Stimulated activated CD4-positive, alpha-beta T cell treated with anti-CD3 and anti-CD28 coated beads, Interleukin-1b, Interleukin-23, amount 100 ng/mL, for 1 hour (primary cell): ENCODE data around the gene ARHGEF26.

Experiments
- DNase-seq, 2 donors: peaks; one replicate each; pipeline ENCODE4 v3.0.0-alpha.2; 2020; ENCODE audit warnings: low read depth in 2 of 2

Gene ARHGEF26

DNA sequence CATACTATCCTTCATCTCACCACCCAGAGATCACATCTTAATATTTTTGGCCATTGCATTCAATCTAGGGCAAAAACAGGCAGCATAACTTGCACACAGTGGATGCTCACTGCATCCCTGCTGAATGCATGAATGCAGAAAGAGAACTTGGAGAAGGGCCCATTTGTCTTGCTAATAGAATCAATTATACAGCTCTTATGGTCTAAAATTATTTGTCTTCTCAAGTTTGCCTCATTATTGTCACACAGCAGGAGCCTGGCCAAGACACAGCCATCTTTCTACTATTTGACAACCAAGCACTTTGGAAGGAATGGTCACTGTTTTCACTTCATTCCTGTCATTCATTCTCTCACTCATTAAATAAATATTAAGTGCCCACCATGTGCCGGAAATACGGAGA is 1.2 kb upstream of the ARHGEF26 start:
- DNase-seq = no peak

DNA sequence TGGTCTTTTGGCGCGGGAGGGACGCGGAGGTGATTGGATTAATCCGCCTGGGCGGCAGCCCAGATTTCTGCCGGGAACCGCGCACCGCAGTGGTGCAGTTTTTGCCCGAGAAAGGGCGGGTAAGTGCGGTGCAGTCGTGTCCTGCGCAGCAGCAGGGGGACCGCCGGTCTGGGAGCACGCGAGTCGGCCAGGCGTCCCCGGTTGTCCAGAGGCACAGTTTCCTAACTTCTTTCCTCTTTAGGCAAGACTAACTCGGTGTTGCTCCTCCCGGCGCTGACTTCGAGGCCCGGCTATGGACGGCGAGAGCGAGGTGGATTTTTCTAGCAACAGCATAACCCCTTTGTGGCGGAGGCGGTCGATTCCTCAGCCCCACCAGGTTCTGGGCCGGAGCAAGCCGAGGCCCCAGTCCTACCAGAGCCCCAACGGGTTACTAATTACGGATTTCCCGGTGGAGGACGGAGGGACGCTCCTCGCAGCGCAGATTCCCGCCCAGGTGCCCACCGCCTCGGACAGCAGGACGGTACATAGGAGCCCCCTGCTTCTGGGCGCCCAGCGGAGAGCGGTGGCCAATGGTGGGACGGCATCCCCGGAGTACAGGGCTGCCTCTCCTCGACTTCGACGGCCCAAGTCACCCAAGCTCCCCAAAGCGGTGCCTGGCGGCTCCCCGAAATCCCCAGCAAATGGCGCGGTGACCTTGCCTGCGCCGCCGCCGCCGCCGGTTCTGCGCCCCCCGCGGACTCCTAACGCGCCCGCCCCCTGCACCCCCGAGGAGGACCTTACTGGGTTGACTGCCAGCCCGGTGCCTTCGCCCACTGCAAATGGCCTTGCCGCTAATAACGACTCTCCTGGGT is 736 bp downstream of the ARHGEF26 start:
- no peak for DNase-seq

DNA sequence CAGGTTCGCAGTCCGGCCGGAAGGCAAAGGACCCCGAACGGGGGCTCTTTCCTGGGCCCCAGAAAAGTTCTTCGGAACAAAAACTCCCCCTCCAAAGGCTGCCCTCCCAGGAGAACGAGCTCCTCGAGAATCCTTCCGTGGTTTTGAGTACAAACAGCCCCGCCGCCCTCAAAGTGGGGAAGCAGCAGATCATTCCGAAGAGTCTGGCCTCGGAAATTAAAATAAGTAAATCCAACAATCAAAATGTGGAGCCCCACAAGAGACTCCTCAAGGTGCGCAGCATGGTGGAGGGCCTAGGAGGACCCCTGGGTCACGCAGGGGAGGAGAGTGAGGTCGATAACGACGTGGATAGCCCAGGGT is 1.3 kb downstream of the ARHGEF26 start:
- DNase-seq = no peak

DNA sequence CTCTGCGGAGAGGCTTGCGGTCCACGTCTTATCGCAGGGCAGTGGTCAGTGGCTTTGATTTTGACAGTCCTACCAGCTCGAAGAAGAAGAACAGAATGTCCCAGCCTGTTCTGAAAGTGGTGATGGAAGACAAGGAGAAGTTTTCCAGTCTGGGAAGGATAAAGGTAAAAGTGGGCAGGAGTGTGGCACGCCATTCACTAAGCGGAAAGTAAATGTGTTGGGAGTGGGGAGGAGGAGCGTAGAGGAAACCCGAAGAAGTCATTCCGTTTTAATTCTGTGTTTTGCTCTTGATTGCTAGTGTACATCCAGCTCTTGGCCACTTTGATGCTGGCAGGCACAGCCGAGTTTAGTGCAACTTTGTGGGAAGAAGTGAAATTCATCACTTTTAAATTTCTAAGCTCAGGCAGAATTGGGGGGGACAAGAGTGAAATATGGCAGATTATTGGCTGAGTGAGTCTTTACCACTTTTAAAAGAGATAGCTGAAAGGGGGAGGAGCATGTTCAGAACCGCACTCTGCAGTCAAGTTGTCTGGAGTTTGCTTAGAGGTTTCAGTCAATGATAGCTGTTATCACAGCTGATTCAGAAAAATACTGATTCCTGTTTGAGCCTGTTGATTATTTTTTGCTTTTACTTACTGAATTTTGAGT is 1.8 kb downstream of the ARHGEF26 start:
- DNase-seq = no peak

DNA sequence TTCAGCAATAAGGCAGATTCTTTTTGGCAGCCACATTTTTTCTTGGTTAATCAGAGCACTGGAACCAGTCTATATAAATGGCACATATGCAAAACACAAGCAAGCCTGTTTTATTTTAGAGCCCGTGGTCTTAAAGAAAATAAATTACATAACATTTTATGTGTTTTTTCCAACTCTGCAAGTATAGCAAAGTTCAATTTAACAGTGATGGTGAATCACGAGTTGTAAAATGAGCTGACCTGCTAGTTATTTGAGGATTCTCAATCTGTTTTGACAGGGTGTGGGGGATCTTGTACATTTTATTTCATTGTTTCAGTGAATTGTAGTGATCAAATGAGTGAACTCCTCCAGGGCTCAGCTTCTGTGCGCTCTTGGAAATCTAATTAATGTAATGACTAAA is 2.7 kb downstream of the ARHGEF26 start:
- no peak for DNase-seq

DNA sequence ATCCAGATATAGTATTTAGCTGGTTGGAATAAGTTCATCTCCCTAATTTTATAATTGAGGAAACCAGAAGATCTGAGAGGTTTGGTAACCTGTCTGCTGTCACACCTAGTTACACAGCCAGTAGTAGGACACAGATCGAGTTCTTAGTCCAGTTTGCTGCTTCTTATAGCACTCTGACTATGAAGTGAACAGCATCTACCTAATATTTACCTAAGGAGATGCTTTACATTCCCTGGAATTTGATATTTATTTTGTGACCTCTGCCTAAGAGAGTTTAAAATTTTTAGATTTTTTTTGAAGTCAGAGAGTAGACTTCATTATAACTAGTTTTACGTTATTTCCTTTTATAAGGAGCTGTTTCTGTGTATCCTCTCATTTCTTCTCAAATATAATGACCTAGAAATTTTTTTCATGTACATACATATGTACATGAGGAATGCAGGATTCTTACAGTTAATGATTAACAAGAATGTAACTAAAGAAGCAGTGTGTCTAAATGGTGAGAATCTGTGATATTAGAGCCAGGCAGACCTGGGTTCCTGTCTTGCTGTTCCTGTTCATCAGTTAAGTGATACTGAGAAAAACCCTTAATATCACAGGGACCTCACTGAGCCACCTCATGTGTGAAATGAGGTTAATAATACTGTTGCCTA is 4.3 kb downstream of the ARHGEF26 start:
- no peak for DNase-seq

DNA sequence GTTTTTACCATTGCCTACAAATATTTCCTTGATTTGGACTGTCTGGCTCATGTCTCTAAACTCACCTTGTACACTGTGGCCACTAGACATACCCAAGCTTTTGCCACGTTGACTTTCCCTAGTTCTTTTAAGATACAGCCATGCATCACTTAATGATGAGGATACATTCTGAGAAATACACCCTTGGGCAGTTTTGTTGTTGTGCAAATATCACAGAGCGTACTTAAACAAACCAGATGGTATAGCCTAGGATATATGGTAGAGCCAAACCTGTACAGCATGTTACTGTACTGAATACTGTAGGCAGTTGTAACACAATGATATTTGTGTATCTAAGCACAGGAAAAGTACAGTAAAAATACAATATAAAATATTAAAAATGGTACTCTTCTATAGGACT is 5.5 kb downstream of the ARHGEF26 start:
- no peak for DNase-seq

DNA sequence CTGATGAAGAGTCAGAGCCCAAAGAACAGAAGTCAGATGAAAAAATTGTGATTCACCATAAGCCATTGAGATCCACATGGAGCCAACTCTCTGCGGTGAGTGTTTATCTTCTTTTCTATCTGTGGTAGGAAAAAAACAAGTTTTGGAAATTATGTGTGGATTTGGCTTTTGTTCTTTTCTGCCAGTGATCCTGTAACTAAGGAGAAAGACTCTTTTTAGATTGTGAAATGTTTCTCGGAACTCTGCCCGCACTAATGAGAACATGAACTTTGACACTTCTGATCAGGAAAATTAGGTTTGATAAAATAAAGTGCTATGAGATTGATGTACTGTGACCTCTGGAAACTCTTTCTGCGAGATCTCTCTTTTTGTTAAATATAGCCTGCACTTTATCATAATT is 8.4 kb downstream of the ARHGEF26 start:
- no peak for DNase-seq

DNA sequence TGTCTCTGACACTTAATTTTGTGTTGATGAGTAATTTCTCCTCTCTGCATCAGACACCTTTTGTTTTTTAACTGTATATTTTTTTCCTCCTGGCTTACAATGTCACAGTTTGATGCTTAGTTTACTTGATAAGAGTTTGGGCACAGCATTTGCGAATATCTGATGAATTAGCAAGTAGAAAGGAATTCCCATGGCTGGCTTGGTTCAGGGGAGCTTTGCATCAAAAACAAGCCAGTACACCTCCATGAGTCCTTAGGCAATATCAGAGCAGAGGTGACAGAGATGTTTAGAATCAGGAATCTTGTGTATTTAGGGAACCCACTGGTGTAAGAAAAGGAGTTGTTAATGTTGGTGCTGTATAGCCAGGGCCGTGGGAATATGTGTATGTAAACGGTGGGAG is 9.3 kb downstream of the ARHGEF26 start:
- no peak for DNase-seq

DNA sequence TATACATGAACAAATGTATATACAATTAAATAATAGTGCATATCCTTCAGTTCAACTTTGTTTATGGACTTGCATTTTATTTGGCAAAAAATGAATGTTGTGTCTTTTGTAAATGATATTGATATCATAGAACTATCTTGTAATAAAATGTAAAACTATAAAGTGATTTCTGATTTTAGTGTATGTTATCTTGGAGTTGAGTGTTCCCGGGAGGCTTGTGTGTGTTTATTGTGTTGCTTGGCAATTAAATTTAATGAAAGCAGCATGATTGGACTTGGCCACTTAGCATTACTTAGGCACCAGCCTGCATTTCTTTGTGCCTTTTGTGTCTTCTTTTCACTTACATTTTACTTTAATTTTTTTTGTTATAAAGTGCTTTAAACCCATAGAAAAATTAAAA is 10.6 kb downstream of the ARHGEF26 start:
- no peak for DNase-seq

DNA sequence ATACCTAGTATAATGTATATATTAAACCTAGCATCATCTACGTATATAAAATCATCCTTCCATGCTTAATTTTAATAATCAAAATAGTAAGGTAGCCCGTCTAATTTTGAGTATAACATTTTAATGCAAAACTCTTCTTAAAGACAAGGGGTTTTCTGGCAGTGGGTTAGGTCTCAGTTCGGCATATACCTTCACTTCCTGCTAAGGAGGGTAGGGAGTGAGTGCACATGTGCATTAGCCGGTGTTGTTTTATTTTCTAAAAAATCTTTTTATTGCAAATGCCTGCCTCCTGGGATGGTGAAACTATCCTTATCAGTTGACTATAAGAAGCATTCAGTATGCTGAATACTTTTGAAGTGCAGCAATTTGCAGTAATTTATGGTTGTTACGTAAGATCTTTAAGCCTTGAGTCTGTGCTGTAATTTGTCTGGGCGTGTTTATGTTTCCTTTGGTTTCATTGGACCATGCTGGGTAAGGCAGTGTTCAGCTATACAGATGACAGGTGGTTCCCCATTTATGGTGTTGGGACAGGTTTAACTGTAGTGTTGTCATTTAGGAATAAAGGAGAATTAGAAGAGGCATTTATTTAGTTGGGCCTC is 11.7 kb downstream of the ARHGEF26 start:
- DNase-seq = no peak

DNA sequence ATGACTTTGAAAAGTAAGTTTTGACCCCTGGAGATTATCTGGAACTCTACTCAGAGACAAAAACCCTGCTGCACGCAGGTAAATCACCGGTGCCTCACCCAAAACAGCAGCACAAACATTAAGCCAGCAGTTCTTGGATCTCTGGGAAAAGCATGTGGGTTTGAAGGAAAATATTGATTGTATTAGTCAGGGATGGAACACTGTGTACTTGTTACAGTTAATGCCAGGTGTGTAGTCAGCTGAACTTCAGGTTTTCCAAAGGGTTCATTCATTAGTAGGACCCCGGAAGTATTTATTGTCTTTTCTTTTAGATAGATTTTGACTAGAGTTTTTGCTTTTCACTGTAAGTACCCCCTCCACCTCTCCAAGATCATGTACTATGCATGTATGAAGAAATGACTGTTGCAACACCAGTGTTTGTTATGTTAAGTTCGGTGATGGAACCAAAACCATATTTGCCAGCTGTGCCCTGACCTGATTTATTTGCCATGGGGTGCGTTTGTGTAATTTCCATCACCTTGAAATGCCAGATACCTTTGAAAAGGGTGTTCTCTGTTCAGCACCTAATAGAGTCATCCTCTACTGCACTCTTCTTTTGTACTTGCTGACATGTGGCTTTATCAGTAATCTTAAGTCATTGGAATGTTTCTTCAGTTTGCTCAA is 14.5 kb downstream of the ARHGEF26 start:
- no peak for DNase-seq

DNA sequence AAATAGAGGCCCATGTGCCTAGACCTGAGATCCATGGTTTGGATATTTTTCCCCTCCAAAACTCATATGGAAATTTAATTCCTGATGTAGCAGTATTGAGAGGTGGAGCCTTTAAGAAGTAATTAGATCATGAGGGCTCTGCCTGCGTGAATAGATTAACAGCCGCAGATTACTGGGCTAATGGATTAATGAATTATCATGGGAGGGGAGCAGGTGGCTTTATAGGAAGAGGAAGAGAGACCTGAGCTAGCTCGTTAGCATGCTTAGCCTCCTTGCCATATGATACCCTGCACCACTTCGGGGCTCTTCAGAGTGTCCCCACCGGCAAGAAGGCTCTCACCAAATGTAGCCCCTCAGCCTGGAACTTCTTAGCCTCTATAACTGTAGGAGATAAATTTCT is 15.8 kb downstream of the ARHGEF26 start:
- DNase-seq = no peak

DNA sequence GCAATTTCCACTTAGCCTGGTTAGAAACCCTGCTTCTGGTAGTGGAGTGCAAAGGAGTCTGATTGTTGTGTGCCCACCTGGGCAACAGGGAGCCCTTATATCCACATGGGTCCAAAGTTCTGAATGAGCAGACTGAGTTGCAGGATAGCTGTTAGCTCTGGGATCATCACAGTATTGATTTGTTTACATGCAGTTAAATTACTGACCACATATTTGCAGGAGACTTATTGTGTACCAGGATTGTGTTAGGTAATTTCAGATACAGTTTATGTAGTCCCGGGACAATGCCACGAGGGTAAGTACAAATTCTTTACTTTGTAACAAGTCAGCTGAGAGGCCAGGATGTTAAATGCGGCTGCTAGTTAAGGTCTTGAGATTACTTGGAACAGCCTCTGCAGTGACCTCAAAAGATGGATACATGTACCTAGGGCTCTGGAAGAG is 18.8 kb downstream of the ARHGEF26 start:
- no peak for DNase-seq

DNA sequence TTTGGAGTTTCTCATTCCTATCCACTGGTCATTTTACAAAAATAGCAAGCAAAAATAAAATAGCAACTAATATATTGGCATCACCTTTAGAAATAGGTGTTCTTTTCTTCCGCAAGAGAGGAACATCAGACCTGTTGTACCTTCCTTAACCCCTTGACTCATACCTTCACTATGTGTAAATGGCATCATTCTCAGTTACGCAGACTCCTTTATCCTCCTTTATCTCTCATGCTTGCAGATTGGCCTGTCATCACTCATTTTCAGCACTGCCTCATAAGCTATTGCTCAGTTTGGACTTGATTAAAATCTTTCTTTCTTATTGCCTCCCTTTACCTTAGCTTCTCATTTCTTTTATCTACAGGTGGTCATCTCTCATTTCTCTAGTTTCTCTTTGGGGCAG is 21.4 kb downstream of the ARHGEF26 start:
- no peak for DNase-seq

DNA sequence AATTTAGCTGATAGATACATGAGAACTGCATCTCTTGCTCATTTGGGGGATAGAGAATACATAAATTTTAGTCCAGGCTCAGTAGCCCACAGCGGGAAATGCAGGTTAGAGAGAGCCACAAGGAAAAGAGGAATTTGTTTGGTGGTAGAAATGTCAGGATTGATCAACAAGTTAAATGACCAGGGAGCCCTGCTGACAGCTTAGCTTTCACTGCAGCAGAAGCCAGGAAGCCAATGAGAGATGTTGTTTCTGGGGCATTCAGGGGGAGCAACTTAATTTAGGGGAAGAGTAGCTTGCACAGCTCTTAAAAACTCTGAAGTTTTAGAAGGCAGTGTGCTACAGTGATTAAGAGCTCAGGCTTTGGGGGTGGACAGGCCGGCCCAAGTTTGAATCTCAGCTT is 22.7 kb downstream of the ARHGEF26 start:
- DNase-seq = no peak

DNA sequence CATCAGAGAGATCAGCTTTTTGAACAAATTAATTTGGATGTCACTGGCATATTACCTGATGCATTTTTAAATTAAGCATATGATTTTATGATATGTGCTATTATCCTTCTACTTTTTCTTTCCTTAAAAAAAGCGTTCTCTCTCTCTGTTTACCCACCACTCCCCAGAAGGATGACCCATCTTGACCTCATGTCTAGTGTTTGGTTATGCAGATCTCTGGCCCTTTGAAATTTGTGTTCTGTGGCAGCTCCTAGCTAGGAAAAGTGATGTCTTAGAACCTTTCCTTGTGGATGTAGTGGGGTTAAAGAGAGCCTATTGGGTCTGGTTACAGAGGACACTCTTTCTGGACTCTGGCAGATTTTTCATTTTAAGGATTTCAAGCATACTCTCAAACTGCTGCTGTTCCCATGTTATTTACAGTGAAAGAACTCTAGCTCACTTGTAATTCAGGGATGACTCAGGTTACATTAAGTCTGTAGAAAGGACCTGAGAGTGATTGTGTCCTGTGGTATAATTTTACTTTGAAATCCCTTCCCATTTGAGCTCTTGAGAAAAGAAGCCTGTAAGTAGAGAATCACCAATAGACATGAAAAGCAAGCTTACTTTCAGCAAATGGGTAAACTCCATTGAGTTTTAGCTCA is 23.8 kb downstream of the ARHGEF26 start:
- no peak for DNase-seq

DNA sequence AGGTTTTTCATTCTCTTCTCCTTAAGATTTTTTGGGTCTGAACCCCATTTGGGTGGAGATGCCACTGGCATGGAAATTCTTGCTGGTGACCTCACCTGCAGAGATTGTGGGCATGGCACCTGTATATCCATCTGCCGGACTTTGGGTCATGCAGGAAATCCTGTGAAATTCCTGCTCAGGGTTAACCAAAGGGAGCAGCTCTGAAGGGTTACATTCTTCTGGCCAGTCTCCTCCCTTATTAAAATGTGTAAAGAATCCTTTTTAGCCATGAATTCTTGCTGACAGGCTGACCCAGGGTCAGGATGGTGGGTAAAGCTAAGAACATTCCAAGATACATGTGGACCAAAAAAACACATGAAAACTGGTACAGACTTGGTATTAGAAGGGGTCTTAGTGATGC is 27.4 kb downstream of the ARHGEF26 start:
- DNase-seq = no peak

DNA sequence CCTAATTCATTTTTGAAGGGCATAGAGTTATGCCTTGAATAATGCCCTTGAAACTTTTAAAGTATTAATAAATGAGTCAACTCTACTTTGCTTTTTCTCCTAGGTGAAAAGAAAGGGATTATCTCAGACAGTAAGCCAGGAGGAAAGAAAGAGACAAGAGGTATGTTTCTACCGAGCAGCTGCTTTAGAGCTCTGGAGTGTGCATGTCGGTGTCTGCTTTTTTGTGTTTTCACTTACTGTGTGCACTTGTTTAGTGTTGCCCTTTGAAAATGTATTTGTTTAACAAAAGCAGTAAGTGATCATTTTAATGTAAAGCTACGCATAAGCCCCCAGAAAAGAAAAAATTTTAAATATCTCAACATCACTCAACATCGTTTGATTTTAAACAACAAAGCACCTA is 28.1 kb downstream of the ARHGEF26 start:
- DNase-seq = no peak

DNA sequence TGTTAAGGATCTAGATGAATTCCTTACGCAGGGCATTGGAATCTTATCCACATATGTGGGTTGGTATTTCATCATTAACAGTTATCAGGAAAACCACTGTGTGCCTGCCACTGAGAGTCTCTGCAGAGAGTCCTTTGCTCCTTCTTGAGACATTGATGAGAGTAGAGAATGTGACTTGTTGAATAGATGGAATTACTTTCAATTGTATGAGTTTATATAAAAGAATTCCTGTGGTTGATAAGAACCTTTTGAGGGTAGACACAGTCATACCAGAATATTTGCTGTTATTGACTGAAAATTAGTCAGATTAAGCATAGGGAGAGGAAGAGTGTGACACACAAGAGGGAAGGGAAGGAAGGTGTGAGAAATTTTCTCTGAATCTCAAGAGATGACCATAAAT is 30.8 kb downstream of the ARHGEF26 start:
- no peak for DNase-seq

DNA sequence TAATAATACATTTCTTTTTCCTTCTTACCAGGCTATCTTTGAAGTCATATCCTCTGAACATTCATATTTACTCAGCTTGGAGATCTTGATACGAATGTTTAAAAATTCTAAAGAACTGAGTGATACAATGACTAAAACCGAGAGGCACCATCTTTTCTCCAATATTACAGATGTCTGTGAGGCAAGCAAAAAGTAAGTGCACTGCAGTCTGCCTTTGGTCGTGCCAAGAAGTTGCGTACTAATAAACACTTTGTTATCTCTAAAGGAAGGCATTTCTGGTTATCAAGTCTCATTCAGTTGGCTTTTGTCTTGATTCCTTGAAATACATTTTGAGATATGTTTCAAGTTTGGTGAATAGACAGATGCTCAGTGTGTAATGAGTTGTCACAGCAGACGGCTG is 31.6 kb downstream of the ARHGEF26 start:
- no peak for DNase-seq

DNA sequence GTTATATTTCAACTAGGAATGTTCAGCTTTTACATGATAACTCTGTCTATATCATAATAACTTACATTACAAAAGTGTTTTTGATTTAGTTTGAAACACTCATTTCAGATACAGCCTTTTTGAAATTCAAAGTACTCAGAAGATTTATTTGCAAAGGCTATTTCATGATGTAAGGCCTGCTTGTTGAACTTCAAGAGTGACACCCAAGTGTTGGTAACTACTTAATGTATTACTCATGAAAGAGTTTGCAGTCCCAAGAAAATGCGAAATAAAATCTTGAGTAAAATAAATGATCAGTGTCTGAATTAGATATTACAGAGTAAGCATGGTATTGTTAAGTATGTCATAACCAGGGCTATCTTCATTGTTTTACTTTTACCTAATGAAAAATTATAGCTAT is 35.3 kb downstream of the ARHGEF26 start:
- no peak for DNase-seq
